DMS153 (cell line): ENCODE data around the gene BCR.
"Not testable (repeated sequence)": the region's sequence is repeated elsewhere in the genome, so short reads cannot be mapped to it uniquely, and the experiment has no call there.

ENCODE experiments used
- DNase-seq: peaks from one replicate; lab custom pipeline; 2025; lab: John Stamatoyannopoulos, UW

The BCR gene

GRCh38 chr22:23180301-23180892 lies at the start of gene BCR:
Gene BCR (plus strand): TSS chr22:23180509. CDS start chr22:23180961, 452 bp downstream.
- peak; percentile 18 for DNase-seq

GRCh38 chr22:23130697-23131096 lies 49.6 kb upstream of the BCR start:
- no peak for DNase-seq

GRCh38 chr22:23131931-23132330 lies 48.4 kb upstream of the BCR start:
- DNase-seq: no peak

GRCh38 chr22:23132376-23133091 lies 47.8 kb upstream of the BCR start:
- DNase-seq: no peak

GRCh38 chr22:23133922-23134321 lies 46.4 kb upstream of the BCR start:
- DNase-seq: no peak

- DNase-seq: not testable (repeated sequence)
Measured at GRCh38 chr22:23136991-23137390, 43.3 kb upstream of the BCR start.

GRCh38 chr22:23137468-23137867 lies 42.8 kb upstream of the BCR start:
- DNase-seq: no peak

- DNase-seq: peak; percentile 7
Measured at GRCh38 chr22:23137905-23138561, 42.3 kb upstream of the BCR start.

GRCh38 chr22:23138584-23139435 lies 41.5 kb upstream of the BCR start:
- DNase-seq: no peak

GRCh38 chr22:23140385-23140784 lies 39.9 kb upstream of the BCR start:
- DNase-seq: no peak

GRCh38 chr22:23142546-23143105 lies 37.7 kb upstream of the BCR start:
- no peak for DNase-seq

- DNase-seq: no peak
Measured at GRCh38 chr22:23143119-23143518, 37.2 kb upstream of the BCR start.

GRCh38 chr22:23144432-23144831 lies 35.9 kb upstream of the BCR start:
- no peak for DNase-seq

GRCh38 chr22:23144932-23145877 lies 35.1 kb upstream of the BCR start, which contains the start of gene RAB36:
Gene RAB36 (plus strand): TSS chr22:23145477. CDS start chr22:23146617, 1,140 bp downstream.
- DNase-seq: peak; percentile 99

GRCh38 chr22:23145878-23146470 lies 34.3 kb upstream of the BCR start:
- DNase-seq: no peak

- DNase-seq: no peak
Measured at GRCh38 chr22:23146478-23147205, 33.7 kb upstream of the BCR start.

GRCh38 chr22:23147617-23148387 lies 32.5 kb upstream of the BCR start:
- peak; percentile 58 for DNase-seq

- DNase-seq: no peak
Measured at GRCh38 chr22:23149743-23150238, 30.5 kb upstream of the BCR start.

GRCh38 chr22:23150762-23151161 lies 29.5 kb upstream of the BCR start:
- no peak for DNase-seq
